Measurements from ENCODE around the gene CACNA1G. TPM values are rescaled to one million over a fixed set of nuclear protein-coding genes. Genes with fewer than 3 reads are reported as not detected.

Gene CACNA1G
- total RNA-seq, 2 experiments from 2014 or later = not detected

DNA sequence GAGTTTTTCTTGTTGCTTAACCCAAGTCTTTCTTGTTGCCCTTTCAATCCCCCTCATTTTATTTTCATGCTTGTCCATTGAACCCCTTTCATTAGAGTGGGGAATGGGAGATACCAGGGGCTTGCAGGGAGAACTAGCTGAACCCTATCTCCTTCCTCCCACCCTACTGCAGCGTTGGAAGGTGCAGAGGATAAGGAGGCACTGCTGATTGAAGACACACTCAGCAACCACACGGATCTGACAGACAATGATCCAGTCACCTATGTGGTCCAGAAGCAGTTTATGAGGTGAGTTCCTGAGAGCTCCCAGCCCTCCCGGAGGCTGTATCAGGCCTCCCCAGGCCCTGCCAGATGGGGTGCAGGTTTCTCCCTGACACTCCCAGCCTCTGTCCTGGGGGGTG lies 114.7 kb downstream of the CACNA1G start:
- intact Hi-C loops (cut with micrococcal nuclease; ENCODE audit: unreplicated experiment) = no loop called here
- no TSS peak for BruUV-seq (replicated peaks)
- CTCF ChIA-PET (ENCODE audit: unreplicated experiment) = no interaction called here

GRCh38 chr17:50675627-50676026 lies 115.1 kb downstream of the CACNA1G start:
- Histone ChIP-seq H3K4me1 (ENCODE audit: insufficient read depth, low read length, poor library complexity, severe bottlenecking) (no peaks in the 10 kb centered on the region), H3K79me2 (ENCODE audit: insufficient read depth, low read depth, low read length) (no peaks in the 10 kb centered on the region), H3K4me3 (ENCODE audit: low read depth, low read length, poor library complexity, severe bottlenecking) (no peak overlapping the region), H3K9me3 (ENCODE audit: low read length) (no peaks in the 10 kb centered on the region), H3K4me2 (ENCODE audit: low read length) (no peak overlapping the region), H3K27ac (ENCODE audit: low read depth, low read length, poor library complexity, severe bottlenecking) (no peak overlapping the region), H2AFZ (ENCODE audit: low read length) (no peak overlapping the region), H4K20me1 (ENCODE audit: insufficient read depth, low read length) (no peaks in the 10 kb centered on the region), H3K9me2 (ENCODE audit: insufficient read depth, low read length) (no peaks in the 10 kb centered on the region), H3K36me3 (ENCODE audit: insufficient read depth, low read length) (no peaks in the 10 kb centered on the region)
- TF ChIP-seq, protein P1, sequence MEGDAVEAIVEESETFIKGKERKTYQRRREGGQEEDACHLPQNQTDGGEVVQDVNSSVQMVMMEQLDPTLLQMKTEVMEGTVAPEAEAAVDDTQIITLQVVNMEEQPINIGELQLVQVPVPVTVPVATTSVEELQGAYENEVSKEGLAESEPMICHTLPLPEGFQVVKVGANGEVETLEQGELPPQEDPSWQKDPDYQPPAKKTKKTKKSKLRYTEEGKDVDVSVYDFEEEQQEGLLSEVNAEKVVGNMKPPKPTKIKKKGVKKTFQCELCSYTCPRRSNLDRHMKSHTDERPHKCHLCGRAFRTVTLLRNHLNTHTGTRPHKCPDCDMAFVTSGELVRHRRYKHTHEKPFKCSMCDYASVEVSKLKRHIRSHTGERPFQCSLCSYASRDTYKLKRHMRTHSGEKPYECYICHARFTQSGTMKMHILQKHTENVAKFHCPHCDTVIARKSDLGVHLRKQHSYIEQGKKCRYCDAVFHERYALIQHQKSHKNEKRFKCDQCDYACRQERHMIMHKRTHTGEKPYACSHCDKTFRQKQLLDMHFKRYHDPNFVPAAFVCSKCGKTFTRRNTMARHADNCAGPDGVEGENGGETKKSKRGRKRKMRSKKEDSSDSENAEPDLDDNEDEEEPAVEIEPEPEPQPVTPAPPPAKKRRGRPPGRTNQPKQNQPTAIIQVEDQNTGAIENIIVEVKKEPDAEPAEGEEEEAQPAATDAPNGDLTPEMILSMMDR (conservative IDR thresholded peaks at IDR 0.05; ENCODE audit: low read length) = no peak
- TF ChIP-seq EZH2phosphoT487 (IDR thresholded peaks at IDR 0.05; ENCODE audit: borderline replicate concordance, low read depth, low read length) = no peak
- DNase-seq (ENCODE audit: low spot score) = no peak
- intact Hi-C loops (cut with micrococcal nuclease; ENCODE audit: unreplicated experiment) = no loop called here
- ChIA-PET CTCF (ENCODE audit: unreplicated experiment) (no interaction called here), POLR2A (no interaction called here)
- no TSS peak for BruUV-seq (replicated peaks)

More for the DNA sequence above, 114.7 kb downstream of the CACNA1G start:
- TF ChIP-seq, protein P1 (conservative IDR thresholded peaks at IDR 0.05; ENCODE audit: low read length) = no peak
- no peak for TF ChIP-seq EZH2phosphoT487 (IDR thresholded peaks at IDR 0.05; ENCODE audit: borderline replicate concordance, low read depth, low read length)
- POLR2A ChIA-PET = no interaction called here
- Histone ChIP-seq H3K9me3 (ENCODE audit: low read length) (no peaks in the 10 kb centered on the region), H3K4me1 (ENCODE audit: insufficient read depth, low read length, poor library complexity, severe bottlenecking) (no peaks in the 10 kb centered on the region), H3K79me2 (ENCODE audit: insufficient read depth, low read depth, low read length) (no peaks in the 10 kb centered on the region), H3K9me2 (ENCODE audit: insufficient read depth, low read length) (no peaks in the 10 kb centered on the region), H2AFZ (ENCODE audit: low read length) (no peak overlapping the region), H4K20me1 (ENCODE audit: insufficient read depth, low read length) (no peaks in the 10 kb centered on the region), H3K36me3 (ENCODE audit: insufficient read depth, low read length) (no peaks in the 10 kb centered on the region), H3K27ac (ENCODE audit: low read depth, low read length, poor library complexity, severe bottlenecking) (no peak overlapping the region), H3K4me2 (ENCODE audit: low read length) (no peak overlapping the region), H3K4me3 (ENCODE audit: low read depth, low read length, poor library complexity, severe bottlenecking) (no peak overlapping the region)
- no peak for DNase-seq (ENCODE audit: low spot score)

- Histone ChIP-seq H3K27ac (ENCODE audit: low read depth, low read length, poor library complexity, severe bottlenecking) (no peak overlapping the region), H3K4me3 (ENCODE audit: low read depth, low read length, poor library complexity, severe bottlenecking) (no peak overlapping the region), H3K4me2 (ENCODE audit: low read length) (no peak overlapping the region), H3K79me2 (ENCODE audit: insufficient read depth, low read depth, low read length) (no peaks in the 10 kb centered on the region), H3K4me1 (ENCODE audit: insufficient read depth, low read length, poor library complexity, severe bottlenecking) (no peaks in the 10 kb centered on the region), H4K20me1 (ENCODE audit: insufficient read depth, low read length) (no peaks in the 10 kb centered on the region), H3K9me3 (ENCODE audit: low read length) (no peaks in the 10 kb centered on the region), H3K36me3 (ENCODE audit: insufficient read depth, low read length) (no peaks in the 10 kb centered on the region), H2AFZ (ENCODE audit: low read length) (no peak overlapping the region), H3K9me2 (ENCODE audit: insufficient read depth, low read length) (no peaks in the 10 kb centered on the region)
- ChIA-PET CTCF (ENCODE audit: unreplicated experiment) (no interaction called here), POLR2A (no interaction called here)
- DNase-seq (ENCODE audit: low spot score) = no peak
- intact Hi-C loops (cut with micrococcal nuclease; ENCODE audit: unreplicated experiment) = no loop called here
- no TSS peak for BruUV-seq (replicated peaks)
- TF ChIP-seq, protein P1 (conservative IDR thresholded peaks at IDR 0.05; ENCODE audit: low read length) = no peak
- no peak for TF ChIP-seq EZH2phosphoT487 (IDR thresholded peaks at IDR 0.05; ENCODE audit: borderline replicate concordance, low read depth, low read length)
These were observed 115.8 kb downstream of the CACNA1G start for GRCh38 chr17:50676065-50676975.
